Vagina (tissue), 2 donors: ENCODE measurements around the gene MYNN.

Experiments used
- CTCF ChIP-seq, 3 experiments: fragments of 450-650 bp in 2 of 3; fragments of 200-600 bp in 1 of 3; sonication (generic) in 1 of 3; IDR thresholded peaks; one replicate each; pipeline ENCODE4 v1.5.1; 2017 to 2019; ENCODE audit warnings: antibody characterized with exemption in 3 of 3, mild to moderate bottlenecking in 2 of 3, moderate library complexity in 2 of 3
- POLR2A ChIP-seq, 2 donors: fragments of 450-650 bp; IDR thresholded peaks; one replicate each; pipeline ENCODE4 v1.6.1; 2017; ENCODE audit warnings: antibody characterized with exemption in 2 of 2, mild to moderate bottlenecking in 2 of 2, moderate library complexity in 2 of 2

GRCh38 chr3:169744366-169745054 lies 28.7 kb upstream of the MYNN start:
- TF ChIP-seq POLR2A (IDR thresholded peaks at IDR 0.05) (no peak), CTCF (IDR thresholded peaks at IDR 0.05) (peak in 1 of 3 experiments; percentile 8)
